Measurements from ENCODE around the gene HSPA12A.

DNA sequence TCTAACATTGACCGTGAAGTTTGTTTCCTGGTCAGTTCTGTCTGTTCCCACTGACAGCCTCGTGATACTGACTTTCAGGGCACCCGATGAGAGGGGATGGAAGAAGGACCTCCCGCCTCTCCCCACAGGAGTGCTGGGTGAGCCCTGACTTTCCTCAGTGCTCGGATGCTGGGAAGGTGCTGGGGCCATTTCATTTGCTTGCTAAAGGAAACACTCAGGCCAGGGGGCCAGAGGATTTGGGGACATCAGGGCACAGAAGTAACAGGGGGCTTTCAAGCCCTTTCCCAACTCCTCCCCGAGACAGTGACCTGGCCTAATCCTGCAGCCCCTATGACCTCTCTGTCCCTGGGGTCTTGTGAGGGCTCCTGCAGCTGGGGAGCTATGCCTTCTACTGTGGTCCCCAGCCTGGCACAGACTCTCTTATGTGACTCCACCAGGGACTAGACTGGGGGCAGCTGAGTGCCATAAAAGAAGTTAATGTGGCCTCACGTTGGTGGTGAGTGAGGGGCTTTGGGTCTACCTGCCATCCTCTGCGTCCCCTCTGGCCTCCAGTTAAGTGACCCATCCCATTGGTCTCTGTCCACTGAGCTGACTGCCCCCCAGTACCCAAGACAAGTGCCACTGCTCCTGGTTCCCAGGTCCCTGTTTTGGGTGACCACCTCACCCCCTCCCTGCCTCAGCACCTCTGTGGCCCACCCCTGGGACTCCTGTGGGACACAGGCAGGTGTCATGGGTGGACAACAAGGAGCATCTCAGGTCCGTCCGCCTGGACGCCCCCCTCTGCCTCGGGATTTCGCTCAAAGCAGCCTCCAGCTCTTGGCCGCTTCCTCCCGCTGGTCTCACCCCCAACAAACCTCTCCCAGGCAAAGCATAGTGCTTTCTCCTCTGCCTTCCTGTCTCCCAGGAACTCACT is 33.4 kb upstream of the HSPA12A start:
- TF ChIP-seq POLR2A (IDR thresholded peaks at IDR 0.05), result no peak
- TF ChIP-seq, protein P1, sequence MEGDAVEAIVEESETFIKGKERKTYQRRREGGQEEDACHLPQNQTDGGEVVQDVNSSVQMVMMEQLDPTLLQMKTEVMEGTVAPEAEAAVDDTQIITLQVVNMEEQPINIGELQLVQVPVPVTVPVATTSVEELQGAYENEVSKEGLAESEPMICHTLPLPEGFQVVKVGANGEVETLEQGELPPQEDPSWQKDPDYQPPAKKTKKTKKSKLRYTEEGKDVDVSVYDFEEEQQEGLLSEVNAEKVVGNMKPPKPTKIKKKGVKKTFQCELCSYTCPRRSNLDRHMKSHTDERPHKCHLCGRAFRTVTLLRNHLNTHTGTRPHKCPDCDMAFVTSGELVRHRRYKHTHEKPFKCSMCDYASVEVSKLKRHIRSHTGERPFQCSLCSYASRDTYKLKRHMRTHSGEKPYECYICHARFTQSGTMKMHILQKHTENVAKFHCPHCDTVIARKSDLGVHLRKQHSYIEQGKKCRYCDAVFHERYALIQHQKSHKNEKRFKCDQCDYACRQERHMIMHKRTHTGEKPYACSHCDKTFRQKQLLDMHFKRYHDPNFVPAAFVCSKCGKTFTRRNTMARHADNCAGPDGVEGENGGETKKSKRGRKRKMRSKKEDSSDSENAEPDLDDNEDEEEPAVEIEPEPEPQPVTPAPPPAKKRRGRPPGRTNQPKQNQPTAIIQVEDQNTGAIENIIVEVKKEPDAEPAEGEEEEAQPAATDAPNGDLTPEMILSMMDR (IDR thresholded peaks at IDR 0.05), result no peak
